ENCODE results near the gene RNLS. TPM values are rescaled to one million over a fixed set of nuclear protein-coding genes. Genes with fewer than 3 reads are reported as not detected.

RNLS gene
- total RNA-seq, 1 donor from 2014 or later = 1.7 TPM

- no peak overlapping the region for H3K4me3 Mint-ChIP-seq (ENCODE audit: unreplicated experiment)
- no peak for TF ChIP-seq CTCF (IDR thresholded peaks at IDR 0.05)
- peaks cover under 1% of the 10 kb centered on the region for H3K4me1 Mint-ChIP-seq (ENCODE audit: unreplicated experiment)
- peaks cover 3% of the 10 kb centered on the region for H3K9me3 Mint-ChIP-seq (ENCODE audit: unreplicated experiment)
- no peak overlapping the region for H3K27ac Mint-ChIP-seq (ENCODE audit: unreplicated experiment)
- H3K27me3 Mint-ChIP-seq (ENCODE audit: unreplicated experiment) = no peaks in the 10 kb centered on the region
- DNase-seq (ENCODE audit: extremely low spot score, unreplicated experiment) = no peak
- no peaks in the 10 kb centered on the region for H3K36me3 Mint-ChIP-seq (ENCODE audit: unreplicated experiment)
Observed at GRCh38 chr10:88299787-88300186, 283.3 kb downstream of the RNLS start.

- Mint-ChIP-seq H3K36me3 (ENCODE audit: unreplicated experiment) (no peaks in the 10 kb centered on the region), H3K4me3 (ENCODE audit: unreplicated experiment) (no peak overlapping the region), H3K27me3 (ENCODE audit: unreplicated experiment) (no peaks in the 10 kb centered on the region), H3K4me1 (ENCODE audit: unreplicated experiment) (peaks cover 9% of the 10 kb centered on the region), H3K9me3 (ENCODE audit: unreplicated experiment) (no peaks in the 10 kb centered on the region), H3K27ac (ENCODE audit: unreplicated experiment) (no peak overlapping the region)
- no peak for DNase-seq (ENCODE audit: extremely low spot score, unreplicated experiment)
- TF ChIP-seq CTCF (IDR thresholded peaks at IDR 0.05) = no peak
Observed at GRCh38 chr10:88297103-88297502, 286.0 kb downstream of the RNLS start.

- no peaks in the 10 kb centered on the region for H3K27me3 Mint-ChIP-seq (ENCODE audit: unreplicated experiment)
- TF ChIP-seq CTCF (IDR thresholded peaks at IDR 0.05) = no peak
- H3K27ac Mint-ChIP-seq (ENCODE audit: unreplicated experiment) = no peak overlapping the region
- H3K36me3 Mint-ChIP-seq (ENCODE audit: unreplicated experiment) = no peaks in the 10 kb centered on the region
- no peak for DNase-seq (ENCODE audit: extremely low spot score, unreplicated experiment)
- no peak overlapping the region for H3K4me3 Mint-ChIP-seq (ENCODE audit: unreplicated experiment)
- no peaks in the 10 kb centered on the region for H3K9me3 Mint-ChIP-seq (ENCODE audit: unreplicated experiment)
- H3K4me1 Mint-ChIP-seq (ENCODE audit: unreplicated experiment) = peaks cover 12% of the 10 kb centered on the region
Observed at GRCh38 chr10:88293651-88294230, 289.4 kb downstream of the RNLS start.

GRCh38 chr10:88293073-88293472 is 290.0 kb downstream of the RNLS start:
- H3K27ac Mint-ChIP-seq (ENCODE audit: unreplicated experiment) = no peak overlapping the region
- DNase-seq (ENCODE audit: extremely low spot score, unreplicated experiment) = no peak

GRCh38 chr10:88292185-88292514 is 291.0 kb downstream of the RNLS start:
- H3K27ac Mint-ChIP-seq (ENCODE audit: unreplicated experiment) = no peak overlapping the region
- TF ChIP-seq CTCF (IDR thresholded peaks at IDR 0.05) = no peak
- no peaks in the 10 kb centered on the region for H3K9me3 Mint-ChIP-seq (ENCODE audit: unreplicated experiment)
- no peaks in the 10 kb centered on the region for H3K36me3 Mint-ChIP-seq (ENCODE audit: unreplicated experiment)
- no peak overlapping the region for H3K4me3 Mint-ChIP-seq (ENCODE audit: unreplicated experiment)
- peaks cover 14% of the 10 kb centered on the region for H3K4me1 Mint-ChIP-seq (ENCODE audit: unreplicated experiment)
- no peak for DNase-seq (ENCODE audit: extremely low spot score, unreplicated experiment)
- H3K27me3 Mint-ChIP-seq (ENCODE audit: unreplicated experiment) = no peaks in the 10 kb centered on the region

More at GRCh38 chr10:88293073-88293472, 290.0 kb downstream of the RNLS start:
- no peak overlapping the region for H3K4me3 Mint-ChIP-seq (ENCODE audit: unreplicated experiment)
- no peaks in the 10 kb centered on the region for H3K36me3 Mint-ChIP-seq (ENCODE audit: unreplicated experiment)
- no peak for TF ChIP-seq CTCF (IDR thresholded peaks at IDR 0.05)
- H3K4me1 Mint-ChIP-seq (ENCODE audit: unreplicated experiment) = peaks cover 13% of the 10 kb centered on the region
- H3K9me3 Mint-ChIP-seq (ENCODE audit: unreplicated experiment) = no peaks in the 10 kb centered on the region
- H3K27me3 Mint-ChIP-seq (ENCODE audit: unreplicated experiment) = no peaks in the 10 kb centered on the region

Measured in osteocyte (in vitro differentiated cells).